HG02610 (cell line): ENCODE data around the gene NTN3.
"Not testable (repeated sequence)": the region's sequence is repeated elsewhere in the genome, so short reads cannot be mapped to it uniquely, and the experiment has no call there.

ENCODE experiments used
- ATAC-seq: cut with Tn5 transposase; IDR thresholded peaks from one replicate; pipeline ENCODE4 v1.9.1; 2021; ENCODE audit warnings: mild to moderate bottlenecking, moderate library complexity; ENCODE audit not compliant: unreplicated experiment

Gene NTN3

DNA sequence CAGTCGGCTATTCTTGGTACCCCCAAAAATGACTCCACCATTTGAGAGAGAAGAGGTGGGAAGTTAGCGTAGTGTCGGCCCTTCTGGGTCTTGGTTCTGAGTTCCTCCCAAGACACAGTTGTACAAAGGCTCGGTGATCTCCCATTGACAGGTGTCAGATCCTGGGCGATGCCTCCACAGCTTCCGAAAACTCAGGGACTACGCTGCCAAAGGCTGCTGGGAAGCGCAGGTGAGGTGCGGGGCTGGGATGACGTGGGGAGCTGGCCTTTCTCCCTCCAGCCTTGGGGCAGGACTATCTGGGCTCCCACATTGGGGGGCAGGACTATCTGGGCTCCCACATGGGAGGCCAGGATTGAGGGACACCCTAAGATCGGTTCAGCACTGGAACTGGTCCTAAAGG lies 31.5 kb upstream of the NTN3 start:
- no peak for ATAC-seq

DNA sequence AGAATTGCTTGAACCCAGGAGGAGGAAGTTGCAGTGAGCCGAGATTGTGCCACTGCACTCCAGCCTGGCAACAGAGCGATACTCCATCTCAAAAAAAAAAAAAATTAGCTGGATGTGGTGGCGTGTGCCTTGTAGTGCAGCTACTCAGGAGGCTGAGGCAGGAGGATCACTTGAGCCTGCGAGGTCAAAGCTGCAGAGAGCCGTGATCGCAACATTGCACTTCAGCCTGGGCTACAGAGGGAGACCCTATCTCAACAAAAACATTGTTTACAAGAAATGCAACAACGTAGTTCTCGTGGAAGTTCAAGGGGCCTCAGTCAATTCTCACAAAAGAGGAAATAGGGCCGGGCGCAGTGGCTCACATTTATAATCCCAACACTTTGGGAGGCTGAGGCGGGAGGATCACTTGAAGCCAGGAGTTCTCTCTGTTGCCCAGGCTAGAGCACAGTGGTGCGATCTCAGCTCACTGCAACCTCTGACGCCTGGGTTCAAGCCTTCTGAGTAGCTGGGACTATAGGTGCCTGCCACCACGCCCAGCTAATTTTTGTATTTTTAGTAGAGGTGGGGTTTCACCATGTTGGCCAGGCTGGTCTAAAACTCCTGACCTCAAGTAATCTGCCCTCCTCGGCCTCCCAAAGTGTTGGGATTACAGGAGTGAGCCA lies 29.8 kb upstream of the NTN3 start:
- ATAC-seq, result not testable (repeated sequence)

DNA sequence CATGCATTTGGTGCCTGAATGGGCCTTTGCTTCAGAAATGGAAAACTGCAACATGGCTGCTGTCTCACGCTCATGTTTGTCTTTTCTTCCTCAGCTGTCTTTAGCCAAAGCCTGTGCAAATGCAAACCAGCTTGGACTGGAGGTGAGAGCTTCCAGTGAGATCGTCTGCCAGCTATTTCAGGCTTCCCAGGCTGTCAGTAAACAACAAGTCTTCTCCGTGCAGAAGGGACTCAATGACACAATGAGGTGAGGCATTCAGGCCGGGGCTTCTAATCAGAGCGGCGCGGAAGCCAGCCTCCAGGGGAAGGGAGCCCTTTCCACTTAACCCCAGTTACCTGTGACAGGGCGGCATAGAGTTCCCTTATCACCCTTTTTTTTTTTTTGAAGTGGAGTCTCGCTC lies 27.5 kb upstream of the NTN3 start:
- ATAC-seq, result no peak

DNA sequence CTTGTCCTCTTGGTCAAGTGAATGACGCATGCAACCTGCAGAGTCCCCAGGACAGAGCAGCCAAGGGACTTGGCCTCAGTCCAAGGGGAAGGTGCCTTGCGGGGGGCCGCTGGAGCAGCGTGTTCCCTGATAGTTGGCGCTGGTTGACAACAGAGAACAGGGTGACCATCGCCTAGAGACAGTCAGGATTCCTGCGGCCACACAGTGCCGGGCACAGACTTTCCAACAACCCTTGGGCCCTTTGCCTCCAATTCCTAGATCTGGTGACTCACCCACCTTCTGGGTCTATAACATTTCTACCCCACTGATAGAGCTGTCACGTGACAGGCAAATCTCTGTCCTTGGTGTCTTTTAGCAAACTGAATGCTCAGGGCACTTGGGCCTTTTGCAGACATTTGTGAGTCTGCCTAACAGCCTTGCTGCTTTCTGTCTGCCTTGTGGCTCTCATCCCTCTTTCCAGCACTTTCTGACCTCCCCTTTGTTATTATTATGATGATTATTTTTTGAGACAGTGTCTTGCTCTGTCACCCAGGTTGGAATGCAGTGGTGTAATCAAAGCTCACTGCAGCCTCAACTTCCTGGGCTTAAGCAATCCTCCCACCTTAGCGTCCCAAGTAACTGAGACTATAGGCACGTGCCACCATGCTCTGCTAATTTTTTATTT lies 23.0 kb upstream of the NTN3 start:
- no peak for ATAC-seq

DNA sequence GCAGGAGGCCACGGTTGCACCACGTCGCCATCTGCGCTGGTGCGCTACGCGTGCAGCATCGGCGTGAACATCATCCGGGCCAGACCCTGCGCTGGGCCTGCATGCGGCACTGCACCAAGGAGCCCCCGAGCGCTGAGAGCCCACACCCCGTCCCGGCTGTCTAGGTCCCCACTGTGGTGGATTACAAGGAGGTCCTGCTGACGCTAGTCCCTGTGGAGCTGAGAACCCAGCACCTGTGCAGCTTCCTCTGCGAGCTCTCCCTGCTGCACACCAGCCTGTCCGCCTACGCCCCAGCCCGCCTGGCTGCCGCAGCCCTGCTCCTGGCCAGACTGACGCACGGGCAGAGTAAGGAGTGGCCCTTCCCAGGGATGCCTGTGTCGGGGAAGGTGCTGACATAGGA lies 22.0 kb upstream of the NTN3 start:
- ATAC-seq, result no peak

DNA sequence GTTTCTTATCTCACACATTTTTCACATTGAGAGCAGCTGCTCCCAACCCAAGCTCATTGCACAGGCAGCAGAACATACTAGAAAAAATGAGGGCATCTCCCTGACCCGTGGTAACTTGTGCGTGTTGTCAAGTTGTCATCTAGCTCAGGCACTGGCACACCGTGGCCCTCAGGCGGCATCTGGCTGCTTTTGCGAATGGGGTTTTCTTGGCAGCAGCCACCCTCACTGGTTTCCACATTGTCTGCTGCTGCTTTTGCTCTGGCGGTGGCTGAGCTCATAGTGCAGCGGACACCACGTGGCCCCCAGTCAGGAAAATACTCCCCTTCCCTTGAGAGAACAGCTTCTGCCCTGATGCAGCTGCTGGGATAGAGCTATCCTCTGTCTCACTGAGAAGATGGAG lies 20.6 kb upstream of the NTN3 start:
- no peak for ATAC-seq

DNA sequence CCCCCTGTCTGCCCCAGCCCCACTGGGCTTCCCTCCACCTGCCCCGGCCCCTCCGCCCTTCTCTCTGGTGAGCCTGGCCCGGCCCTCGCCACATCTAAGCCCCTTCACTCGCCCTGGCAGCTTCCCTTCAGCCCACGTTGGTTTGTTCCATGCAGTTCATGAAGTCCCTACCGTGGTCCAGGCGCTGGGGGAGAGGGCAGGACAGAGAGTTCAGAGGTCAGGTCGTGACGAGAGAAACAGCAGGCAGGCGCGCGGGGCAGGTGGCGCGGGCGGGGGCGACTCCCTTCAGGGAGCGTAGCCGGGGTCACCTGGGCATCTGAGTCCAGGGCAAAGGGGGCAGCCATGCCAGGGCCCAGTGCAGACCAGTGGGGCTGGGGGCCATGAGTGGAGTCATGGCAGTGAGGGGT lies 20.1 kb upstream of the NTN3 start:
- no peak for ATAC-seq

DNA sequence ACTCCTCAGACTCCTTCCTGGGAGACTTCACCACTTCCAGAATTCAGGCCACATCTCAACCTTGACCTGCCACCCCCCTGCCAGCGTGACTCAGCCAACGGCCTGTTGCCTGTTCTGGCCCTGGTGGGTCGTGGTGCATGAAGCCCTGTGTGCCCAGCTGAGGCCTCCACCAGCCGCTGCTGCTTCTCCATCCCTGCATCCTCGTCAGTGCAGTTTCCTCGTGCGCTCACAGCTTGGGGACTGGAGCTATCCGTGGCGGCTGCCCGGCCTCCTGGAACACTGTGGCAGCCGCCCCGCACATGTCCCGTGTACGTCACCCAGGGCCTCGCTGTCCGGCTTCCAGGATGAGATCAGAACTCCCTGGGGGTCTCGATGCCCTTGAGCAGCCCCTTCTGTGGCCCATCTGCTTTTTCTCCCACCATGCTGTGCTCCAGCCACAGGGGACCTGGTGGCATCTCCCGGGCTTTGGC lies 19.2 kb upstream of the NTN3 start:
- no peak for ATAC-seq

DNA sequence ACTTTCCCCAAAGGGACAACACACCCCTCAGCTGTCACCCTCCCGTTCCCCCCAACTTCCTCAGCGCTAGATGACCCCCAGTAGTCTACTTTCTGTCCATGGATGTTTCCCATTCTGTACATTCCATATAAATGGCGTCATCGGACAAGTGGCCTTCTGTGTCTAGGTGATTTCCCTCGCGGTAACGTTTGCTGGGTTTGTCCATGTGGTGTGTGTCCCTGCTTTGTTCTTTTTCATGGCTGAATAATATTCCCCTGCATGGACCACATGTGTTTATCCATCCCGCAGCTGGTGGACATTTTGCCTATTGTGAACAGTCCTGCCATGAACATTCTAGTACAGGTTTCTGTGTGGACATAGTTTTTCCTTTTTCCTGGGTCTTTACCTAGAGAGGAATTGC lies 18.4 kb upstream of the NTN3 start:
- ATAC-seq, result no peak

DNA sequence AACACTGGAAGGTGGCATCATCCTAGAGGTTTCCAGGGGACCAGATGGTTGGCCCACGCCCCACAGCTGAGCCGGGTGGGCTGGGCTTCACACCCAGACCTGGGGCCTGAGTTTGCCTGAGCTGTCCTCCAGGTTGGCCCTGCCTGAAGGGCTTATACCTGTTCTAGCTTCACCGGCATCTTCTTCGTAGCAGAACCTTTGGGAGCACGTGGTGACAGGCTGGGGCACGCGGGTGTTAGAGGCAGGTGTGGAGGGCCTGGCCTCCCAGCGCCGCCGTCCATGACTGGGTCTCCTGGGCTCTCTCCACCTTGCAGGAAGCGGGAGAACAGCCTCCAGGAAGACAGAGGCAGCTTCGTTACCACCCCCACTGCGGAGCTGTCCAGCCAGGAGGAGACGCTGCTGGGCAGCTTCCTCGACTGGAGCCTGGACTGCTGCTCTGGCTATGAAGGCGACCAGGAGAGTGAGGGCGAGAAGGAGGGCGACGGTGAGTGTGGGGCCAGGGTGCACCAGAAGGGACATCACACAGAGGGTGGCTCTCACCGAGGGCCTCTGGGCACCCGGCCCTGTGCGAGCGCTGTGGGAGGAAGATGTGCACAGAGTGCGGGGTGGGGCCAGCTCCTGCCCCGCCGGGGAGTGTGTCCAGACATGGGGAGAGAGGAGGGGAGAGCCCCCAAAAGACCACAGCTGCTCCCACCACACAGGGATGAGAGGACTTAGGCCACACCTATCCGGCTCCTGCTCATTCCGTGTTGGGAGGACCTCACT lies 15.8 kb upstream of the NTN3 start:
- no peak for ATAC-seq

DNA sequence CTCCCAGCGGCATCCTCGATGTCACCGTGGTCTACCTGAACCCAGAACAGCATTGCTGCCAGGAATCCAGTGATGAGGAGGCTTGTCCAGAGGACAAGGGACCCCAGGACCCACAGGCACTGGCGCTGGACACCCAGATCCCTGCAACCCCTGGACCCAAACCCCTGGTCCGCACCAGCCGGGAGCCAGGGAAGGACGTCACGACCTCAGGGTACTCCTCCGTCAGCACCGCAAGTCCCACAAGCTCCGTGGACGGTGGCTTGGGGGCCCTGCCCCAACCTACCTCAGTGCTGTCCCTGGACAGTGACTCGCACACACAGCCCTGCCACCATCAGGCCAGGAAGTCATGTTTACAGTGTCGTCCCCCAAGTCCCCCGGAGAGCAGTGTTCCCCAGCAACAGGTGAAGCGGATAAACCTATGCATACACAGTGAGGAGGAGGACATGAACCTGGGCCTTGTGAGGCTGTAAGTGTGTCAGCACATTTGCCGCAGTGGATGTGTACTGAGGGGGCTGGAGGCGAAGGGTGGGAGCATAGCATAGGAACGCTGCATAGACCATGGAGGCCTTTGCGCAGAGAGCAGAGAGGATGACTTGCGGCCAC lies 14.4 kb upstream of the NTN3 start:
- no peak for ATAC-seq

DNA sequence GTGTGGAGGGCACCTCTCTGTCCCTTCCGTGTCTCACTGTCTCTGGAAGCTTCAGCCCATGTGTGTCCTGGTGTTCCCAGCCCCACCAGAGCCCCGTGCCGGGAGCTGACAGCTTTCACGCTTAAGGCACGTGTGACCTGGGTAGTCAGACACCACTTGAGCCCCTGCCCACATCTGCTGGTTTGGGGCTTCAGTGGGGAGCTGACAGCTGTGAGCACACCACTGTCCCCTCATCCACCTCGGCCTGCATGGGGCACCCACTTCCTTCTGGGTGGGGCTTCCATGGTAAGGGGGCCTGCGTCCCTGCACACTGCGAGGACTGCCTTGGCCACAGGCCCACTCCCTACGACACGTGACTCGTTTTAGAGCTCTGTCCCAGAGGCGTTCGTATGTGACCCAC lies 13.8 kb upstream of the NTN3 start:
- no peak for ATAC-seq

DNA sequence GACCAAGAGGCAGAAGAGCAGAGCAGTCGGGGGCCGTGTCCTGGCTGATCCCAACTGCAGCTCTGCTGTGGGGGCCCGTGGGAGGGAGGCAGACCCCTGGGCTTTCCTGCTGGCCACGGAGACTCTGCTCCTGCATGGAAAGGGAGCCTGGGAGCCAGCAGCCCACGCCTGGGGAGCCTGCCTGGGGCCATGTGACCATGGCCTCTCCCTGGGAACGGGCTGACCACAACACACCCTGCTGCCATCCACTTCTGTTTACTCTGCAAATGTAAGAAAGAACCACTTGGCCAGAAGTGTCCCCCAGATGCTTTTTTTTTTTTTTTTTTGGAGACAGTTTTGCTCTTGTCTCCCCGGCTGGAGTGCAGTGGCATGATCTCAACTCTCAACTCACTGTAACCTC lies 13.2 kb upstream of the NTN3 start:
- no peak for ATAC-seq

DNA sequence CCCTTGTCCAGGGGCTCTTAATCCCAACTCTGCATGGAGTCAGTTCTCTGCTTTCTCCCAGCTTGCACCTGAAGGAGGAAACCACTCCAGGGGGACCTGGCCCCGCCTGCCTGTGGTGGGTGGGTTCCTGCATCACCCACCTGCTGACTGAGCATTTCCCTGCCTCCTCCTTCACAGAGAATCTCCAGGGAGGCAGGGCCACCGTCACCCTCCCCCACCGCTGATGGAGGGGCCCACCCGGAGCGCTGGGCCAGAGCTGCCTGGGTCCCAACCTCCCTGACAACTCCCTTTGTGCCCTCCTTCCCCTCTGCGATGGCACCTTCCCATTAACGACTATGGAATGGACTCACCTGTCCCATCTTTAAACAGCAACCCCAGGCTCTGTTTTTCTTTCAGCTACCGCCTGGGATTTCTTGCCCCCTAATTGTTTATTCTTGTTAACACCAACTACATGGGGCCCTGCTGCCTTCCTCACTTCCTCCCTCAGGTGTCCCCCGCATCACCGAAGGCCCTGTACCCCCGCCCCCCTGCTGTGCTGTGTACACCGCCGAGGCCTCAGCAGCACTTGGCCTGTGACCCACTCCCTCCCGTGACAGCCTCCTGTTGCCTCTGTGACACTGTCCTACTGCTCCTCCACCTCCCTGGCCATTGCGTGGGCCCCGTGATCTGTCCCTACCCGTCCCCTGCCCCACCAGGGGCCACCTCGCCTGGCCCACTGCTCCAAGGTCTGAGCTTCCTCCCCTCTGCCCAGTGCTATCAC lies 12.0 kb upstream of the NTN3 start:
- no peak for ATAC-seq

DNA sequence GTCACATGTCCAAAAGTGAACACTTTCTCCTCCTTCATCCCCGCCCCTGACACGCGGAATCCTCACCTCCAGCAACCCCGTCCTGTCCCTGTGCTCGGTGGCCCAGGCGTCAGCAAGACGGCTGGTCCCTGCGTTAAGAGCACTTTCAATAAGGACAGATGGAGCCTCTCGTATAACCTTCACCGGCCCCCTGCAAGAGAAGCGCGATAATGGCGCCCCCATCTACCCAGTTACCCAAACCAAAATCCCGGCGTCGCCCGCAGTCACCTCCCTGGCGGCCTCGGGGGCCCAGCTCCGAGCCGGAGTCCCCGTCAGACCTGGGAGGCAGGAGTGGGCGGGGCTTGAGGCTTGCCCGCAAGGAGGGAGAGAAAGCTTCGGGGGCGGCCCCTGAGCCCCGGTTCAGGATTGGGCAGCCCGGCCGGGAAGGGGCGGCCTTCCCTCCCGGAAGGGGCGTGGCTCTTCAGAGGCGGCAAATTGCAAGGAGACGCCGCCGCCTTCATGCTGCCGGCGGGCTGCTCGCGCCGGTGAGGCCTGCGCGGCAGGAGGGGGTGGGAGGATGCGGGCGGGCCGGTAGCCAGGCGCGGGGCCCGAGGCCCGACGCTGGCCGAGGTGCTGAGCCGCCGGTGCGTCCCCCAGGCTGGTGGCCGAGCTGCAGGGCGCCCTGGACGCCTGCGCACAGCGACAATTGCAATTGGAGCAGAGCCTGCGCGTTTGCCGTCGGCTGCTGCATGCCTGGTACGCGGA lies 11.3 kb upstream of the NTN3 start, which contains the start of gene TEDC2:
TSS of gene TEDC2 (plus strand) at position 463 of the 744 bp plus-strand sequence. CDS start at position 499, 36 bp downstream.
- ATAC-seq, result peak; percentile 84

DNA sequence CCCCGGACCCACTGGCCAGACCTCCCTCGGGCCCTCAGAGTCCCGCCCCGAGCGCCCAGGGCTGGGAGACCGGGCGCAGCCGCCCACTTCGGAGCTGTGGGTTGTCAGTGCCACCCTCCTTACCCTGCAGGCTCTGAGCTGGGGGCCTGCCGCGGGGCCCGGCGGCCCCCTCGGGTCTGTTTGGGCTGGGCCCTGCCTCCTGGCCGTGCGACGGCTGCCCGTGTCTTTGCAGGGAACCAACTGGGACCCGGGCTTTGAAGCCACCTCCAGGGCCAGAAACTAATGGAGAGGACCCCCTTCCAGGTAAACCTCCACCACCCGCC lies 10.7 kb upstream of the NTN3 start:
- ATAC-seq, result no peak

DNA sequence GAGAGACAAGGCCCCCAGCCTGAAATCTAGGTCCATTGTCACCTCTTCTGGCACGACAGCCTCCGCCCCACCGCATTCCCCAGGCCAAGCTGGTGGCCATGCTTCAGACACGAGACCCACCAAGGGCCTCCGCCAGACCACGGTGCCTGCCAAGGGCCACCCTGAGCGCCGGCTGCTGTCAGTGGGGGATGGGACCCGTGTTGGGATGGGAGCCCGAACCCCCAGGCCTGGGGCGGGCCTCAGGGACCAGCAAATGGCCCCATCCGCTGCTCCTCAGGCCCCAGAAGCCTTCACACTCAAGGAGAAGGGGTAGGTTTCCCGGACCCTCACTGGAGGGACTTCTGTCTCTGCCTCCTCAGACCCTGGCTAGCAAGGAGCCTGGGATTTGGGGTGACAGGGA lies 10.2 kb upstream of the NTN3 start:
- no peak for ATAC-seq

DNA sequence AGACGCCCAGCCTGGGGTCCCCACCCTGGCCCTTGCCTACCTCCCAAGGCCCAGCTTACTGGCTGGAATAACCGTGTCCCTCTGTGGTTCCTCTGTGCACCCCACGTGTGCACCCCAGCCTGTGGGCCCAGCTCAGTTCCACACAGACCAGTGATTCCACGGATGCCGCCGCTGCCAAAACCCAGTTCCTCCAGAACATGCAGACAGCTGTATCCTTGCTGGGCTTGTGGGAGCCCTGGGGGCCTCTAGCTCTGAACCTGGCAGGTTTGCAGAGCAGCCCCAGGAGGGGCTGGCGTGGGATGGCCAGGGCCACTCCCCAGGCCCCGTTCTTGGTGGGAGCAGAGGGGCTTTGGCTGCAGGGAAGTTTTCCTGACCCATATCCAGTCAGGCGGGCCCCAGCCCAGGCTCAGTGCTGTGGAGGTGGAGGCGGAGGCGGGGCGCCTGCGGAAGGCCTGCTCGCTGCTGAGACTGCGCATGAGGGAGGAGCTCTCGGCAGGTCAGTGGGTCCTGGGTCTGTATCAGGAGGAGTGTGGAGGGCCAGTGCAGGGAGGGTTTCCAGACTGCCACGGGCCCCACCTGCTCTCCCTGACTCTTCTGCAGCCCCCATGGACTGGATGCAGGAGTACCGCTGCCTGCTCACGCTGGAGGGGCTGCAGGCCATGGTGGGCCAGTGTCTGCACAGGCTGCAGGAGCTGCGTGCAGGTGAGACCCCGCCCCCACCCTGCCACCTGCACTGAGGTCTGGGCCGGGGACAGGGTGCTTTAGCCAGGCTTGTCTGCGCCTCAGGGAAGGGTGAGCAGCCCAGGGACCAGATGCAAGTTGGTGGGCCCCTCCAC lies 8.8 kb upstream of the NTN3 start:
- ATAC-seq, result no peak

DNA sequence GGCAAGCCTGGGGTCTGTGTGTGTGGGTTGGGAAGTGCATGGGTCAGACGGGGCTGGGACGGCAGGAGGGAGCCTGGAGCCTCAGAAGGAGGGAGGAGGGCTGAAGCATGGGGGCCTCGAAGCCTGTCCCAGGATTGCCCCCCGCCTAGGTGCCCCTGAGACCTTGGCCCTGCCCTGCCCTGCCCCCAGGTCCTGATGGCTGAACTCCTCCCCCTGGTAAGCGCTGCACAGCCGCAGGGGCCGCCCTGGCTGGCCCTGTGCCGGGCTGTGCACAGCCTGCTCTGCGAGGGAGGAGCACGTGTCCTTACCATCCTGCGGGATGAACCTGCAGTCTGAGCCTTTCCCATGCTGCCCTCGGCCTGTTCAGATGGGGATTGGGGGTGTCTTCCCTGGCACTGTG lies 6.8 kb upstream of the NTN3 start:
- ATAC-seq, result no peak
